Upper lobe of left lung (tissue), 6 donors: ENCODE measurements around the gene EGFL7. TPM values are rescaled to one million over a fixed set of nuclear protein-coding genes. Genes with fewer than 3 reads are reported as not detected.
"Not testable (repeated sequence)": the region's sequence is repeated elsewhere in the genome, so short reads cannot be mapped to it uniquely, and the experiment has no call there.

Experiments used
- ATAC-seq, 2 donors: fragments of 200-7000 bp; cut with Tn5 transposase; one replicate each; pipeline ENCODE4 v1.9.1; 2022; ENCODE audit warnings: mild to moderate bottlenecking in 2 of 2, moderate library complexity in 2 of 2; ENCODE audit not compliant: low FRiP score in 2 of 2
- DNase-seq, 2 donors: peaks; one replicate each; pipeline ENCODE4 v3.0.0-alpha.2; 2019 to 2020
- H3K27ac ChIP-seq, 4 donors: fragments of 200-600 bp; sonication (generic); one replicate each; pipeline ENCODE4 v1.5.1; 2016 to 2019
- H3K27me3 ChIP-seq, 4 donors: fragments of 200-600 bp; sonication (generic); one replicate each; pipeline ENCODE4 v1.5.1; 2017 to 2019
- H3K36me3 ChIP-seq, 4 donors: fragments of 200-600 bp; sonication (generic); one replicate each; pipeline ENCODE4 v1.5.1; 2016 to 2019
- H3K4me1 ChIP-seq, 4 donors: fragments of 200-600 bp; sonication (generic); one replicate each; pipeline ENCODE4 v1.5.1; 2018 to 2019
- H3K4me3 ChIP-seq, 4 donors: fragments of 200-600 bp; sonication (generic); one replicate each; pipeline ENCODE4 v1.5.1; 2017 to 2019; ENCODE audit warnings: mild to moderate bottlenecking in 2 of 4, moderate library complexity in 1 of 4
- H3K9me3 ChIP-seq, 4 donors: fragments of 200-600 bp; sonication (generic); one replicate each; pipeline ENCODE4 v1.5.1; 2018 to 2019
- CTCF ChIP-seq, 6 experiments: fragments of 450-650 bp in 4 of 6; fragments of 200-600 bp in 2 of 6; sonication (generic) in 2 of 6; IDR thresholded peaks; one replicate each; pipeline ENCODE4 v1.5.1; 2016 to 2019; ENCODE audit warnings: antibody characterized with exemption in 6 of 6
- EP300 ChIP-seq, 4 donors: sonication (generic); formaldehyde crosslinking; IDR thresholded peaks; one replicate each; pipeline ENCODE4 v1.5.1; 2017; ENCODE audit warnings: antibody characterized with exemption in 4 of 4, control low read depth in 2 of 4
- POLR2A ChIP-seq, 4 donors: fragments of 450-650 bp; IDR thresholded peaks; one replicate each; pipeline ENCODE4 v1.5.1; 2016 to 2017; ENCODE audit warnings: antibody characterized with exemption in 4 of 4, mild to moderate bottlenecking in 2 of 4
- POLR2AphosphoS5 ChIP-seq, 2 donors: sonication (generic); formaldehyde crosslinking; IDR thresholded peaks; one replicate each; pipeline ENCODE4 v1.5.1; 2017; ENCODE audit warnings: antibody characterized with exemption in 2 of 2
- WGBS, 2 donors: methylation state at CpG; one replicate each; pipeline ENCODE4 v1.1.5; 2017 to 2018; 5-methylcytosine and 5-hydroxymethylcytosine counted together
- total RNA-seq, 6 donors: library from RNA; depleted of rRNA in 4 of 6; stranded (reverse); fragments of >200 nt in 4 of 6; gene quantifications; one replicate each; pipeline versions ENCODE4 v1.1.0 to v1.2.1, GENCODE V29; 2016 to 2021
- donor health status: DM: no; HTN: no; CAD: no; lungs with moderate emphysema.
- donor health status: DM: no; HTN: yes; CAD: no; lungs with severe emphysema.

EGFL7 gene
- total RNA-seq, 6 donors from 2014 or later, result 77.9 to 321 (median 165) TPM

GRCh38 chr9:136631038-136632000, 31.4 kb upstream of the EGFL7 start:
- 52 to 55% methylated on average over 28 to 31 of the region's 31 CpGs for WGBS, 2 donors
- DNase-seq, result peak; percentile 68 to 82
- peak; percentile 90 to 91 for ATAC-seq

GRCh38 chr9:136632072-136632471, 30.6 kb upstream of the EGFL7 start:
- not testable (repeated sequence) for H3K27ac ChIP-seq, ATAC-seq, H3K9me3 ChIP-seq, H3K4me3 ChIP-seq, H3K36me3 ChIP-seq, H3K27me3 ChIP-seq, DNase-seq
- 48 to 51% methylated on average over 8 to 13 of the region's 13 CpGs for WGBS, 2 donors
- H3K4me1 ChIP-seq, result peaks cover 14 to 32% (median 26%) of the 10 kb centered on the region in 4 donors

More at GRCh38 chr9:136631038-136632000, 31.4 kb upstream of the EGFL7 start:
- Histone ChIP-seq H3K9me3 (no peaks in the 10 kb centered on the region), H3K36me3 (no peaks in the 10 kb centered on the region), H3K4me3 (no peak overlapping the region), H3K27me3 (no peaks in the 10 kb centered on the region), H3K4me1 (peaks cover 22 to 39% (median 32%) of the 10 kb centered on the region in 4 donors), H3K27ac (no peak overlapping the region)
- TF ChIP-seq CTCF (IDR thresholded peaks at IDR 0.05), result peak; percentile 71 to 96 (median 90)
- no peak for TF ChIP-seq EP300 (IDR thresholded peaks at IDR 0.05)

- H3K36me3 ChIP-seq, H3K4me3 ChIP-seq, DNase-seq, ATAC-seq, H3K27ac ChIP-seq, H3K27me3 ChIP-seq, H3K9me3 ChIP-seq: not testable (repeated sequence)
- H3K4me1 ChIP-seq, result peaks cover 10 to 27% (median 25%) of the 10 kb centered on the region in 4 donors
- 68 to 75% methylated on average over 36 of the region's 36 CpGs for WGBS, 2 donors
Measured at GRCh38 chr9:136632491-136633106, 30.1 kb upstream of the EGFL7 start.

GRCh38 chr9:136634904-136635303, 27.8 kb upstream of the EGFL7 start:
- peaks cover 6 to 18% (median 15%) of the 10 kb centered on the region in 4 donors for H3K4me1 ChIP-seq
- H3K27ac ChIP-seq, result no peak overlapping the region

GRCh38 chr9:136640171-136641111, 22.3 kb upstream of the EGFL7 start:
- Histone ChIP-seq H3K9me3 (no peaks in the 10 kb centered on the region), H3K36me3 (no peaks in the 10 kb centered on the region), H3K27me3 (peaks cover 0 to 4% (median 0%) of the 10 kb centered on the region in 4 donors), H3K4me3 (no peak overlapping the region), H3K27ac (peak overlapping the region in 1 of 4 donors; percentile 19), H3K4me1 (peaks cover 16 to 39% (median 22%) of the 10 kb centered on the region in 4 donors)
- TF ChIP-seq EP300 (IDR thresholded peaks at IDR 0.05) (no peak), CTCF (IDR thresholded peaks at IDR 0.05) (no peak), POLR2A (IDR thresholded peaks at IDR 0.05) (no peak)
- no peak for DNase-seq
- WGBS, 2 donors, result 83 to 84% methylated on average over 29 to 32 of the region's 32 CpGs
- ATAC-seq, result no peak

More at GRCh38 chr9:136634904-136635303, 27.8 kb upstream of the EGFL7 start:
- ATAC-seq (no peak), DNase-seq (no peak)
- WGBS, 2 donors, result 82 to 83% methylated on average over 11 of the region's 11 CpGs
- H3K27me3 ChIP-seq, result no peaks in the 10 kb centered on the region
- H3K9me3 ChIP-seq, result no peaks in the 10 kb centered on the region
- no peaks in the 10 kb centered on the region for H3K36me3 ChIP-seq
- H3K4me3 ChIP-seq, result no peak overlapping the region
- no peak for TF ChIP-seq CTCF (IDR thresholded peaks at IDR 0.05)
- TF ChIP-seq POLR2A (IDR thresholded peaks at IDR 0.05), result no peak
- no peak for TF ChIP-seq POLR2AphosphoS5 (IDR thresholded peaks at IDR 0.05)
- TF ChIP-seq EP300 (IDR thresholded peaks at IDR 0.05), result no peak
